GM12865 (cell line): Measurements from ENCODE around the gene TCF7L2.

Experiments
- DNase-seq: peaks from one replicate; pipeline ENCODE4 v3.0.0; 2010; ENCODE audit warnings: low read depth
- H3K4me3 ChIP-seq: 2 replicates; pipeline ENCODE4 v1.5.1; 2011; ENCODE audit warnings: mild to moderate bottlenecking, low read depth, low read length, control low read depth
- TF ChIP-seq, protein P1 (sequence below): IDR thresholded peaks from 2 replicates; pipeline ENCODE4 v1.5.1; 2011; ENCODE audit warnings: low read length, control low read depth, low read depth, inconsistent platforms; ENCODE audit not compliant: insufficient read depth; ENCODE audit errors: missing control alignments

The TCF7L2 gene

DNA sequence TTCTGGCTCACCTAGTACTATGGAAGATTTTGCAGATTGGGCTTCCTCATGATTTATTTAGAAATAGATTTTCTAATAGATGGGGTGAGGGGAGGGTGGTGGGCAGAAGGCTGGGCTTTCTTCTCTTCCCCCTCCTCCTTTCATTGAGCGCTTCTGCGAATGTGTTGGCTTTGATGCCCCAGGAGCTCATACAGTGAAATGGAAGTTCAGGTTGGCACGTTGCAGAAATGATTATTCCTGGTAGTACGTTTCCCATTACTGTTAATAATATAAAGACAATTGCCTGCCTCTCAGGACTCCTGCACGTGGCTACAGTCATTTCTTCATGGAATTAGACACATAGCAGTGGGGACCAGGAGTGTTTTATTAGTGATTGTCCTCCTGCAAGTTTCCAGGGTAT, 39.8 kb downstream of the TCF7L2 start:
- H3K4me3 ChIP-seq: no peak overlapping the region
- TF ChIP-seq, protein P1, sequence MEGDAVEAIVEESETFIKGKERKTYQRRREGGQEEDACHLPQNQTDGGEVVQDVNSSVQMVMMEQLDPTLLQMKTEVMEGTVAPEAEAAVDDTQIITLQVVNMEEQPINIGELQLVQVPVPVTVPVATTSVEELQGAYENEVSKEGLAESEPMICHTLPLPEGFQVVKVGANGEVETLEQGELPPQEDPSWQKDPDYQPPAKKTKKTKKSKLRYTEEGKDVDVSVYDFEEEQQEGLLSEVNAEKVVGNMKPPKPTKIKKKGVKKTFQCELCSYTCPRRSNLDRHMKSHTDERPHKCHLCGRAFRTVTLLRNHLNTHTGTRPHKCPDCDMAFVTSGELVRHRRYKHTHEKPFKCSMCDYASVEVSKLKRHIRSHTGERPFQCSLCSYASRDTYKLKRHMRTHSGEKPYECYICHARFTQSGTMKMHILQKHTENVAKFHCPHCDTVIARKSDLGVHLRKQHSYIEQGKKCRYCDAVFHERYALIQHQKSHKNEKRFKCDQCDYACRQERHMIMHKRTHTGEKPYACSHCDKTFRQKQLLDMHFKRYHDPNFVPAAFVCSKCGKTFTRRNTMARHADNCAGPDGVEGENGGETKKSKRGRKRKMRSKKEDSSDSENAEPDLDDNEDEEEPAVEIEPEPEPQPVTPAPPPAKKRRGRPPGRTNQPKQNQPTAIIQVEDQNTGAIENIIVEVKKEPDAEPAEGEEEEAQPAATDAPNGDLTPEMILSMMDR: no peak
- DNase-seq: no peak

DNA sequence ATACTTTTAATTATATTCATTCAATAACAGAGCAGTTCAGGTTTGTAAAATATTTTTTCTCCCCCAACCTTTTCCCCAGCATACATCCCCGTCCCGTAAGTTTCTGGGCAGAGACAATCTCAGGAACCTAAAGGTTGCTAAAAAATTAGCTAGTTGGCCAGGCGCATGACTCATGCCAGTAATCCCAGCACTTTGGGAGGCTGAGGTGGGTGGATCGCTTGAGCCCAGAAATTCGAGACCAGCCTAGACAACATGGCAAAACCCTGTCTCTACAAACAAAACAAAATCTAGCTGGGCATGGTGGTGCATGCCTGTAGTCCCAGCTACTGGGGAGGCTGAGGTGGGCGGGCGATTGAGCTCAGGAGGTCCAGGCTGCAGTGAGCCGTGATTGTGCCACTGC, 40.2 kb downstream of the TCF7L2 start:
- no peak for DNase-seq
- no peak overlapping the region for H3K4me3 ChIP-seq
- TF ChIP-seq, protein P1: no peak

DNA sequence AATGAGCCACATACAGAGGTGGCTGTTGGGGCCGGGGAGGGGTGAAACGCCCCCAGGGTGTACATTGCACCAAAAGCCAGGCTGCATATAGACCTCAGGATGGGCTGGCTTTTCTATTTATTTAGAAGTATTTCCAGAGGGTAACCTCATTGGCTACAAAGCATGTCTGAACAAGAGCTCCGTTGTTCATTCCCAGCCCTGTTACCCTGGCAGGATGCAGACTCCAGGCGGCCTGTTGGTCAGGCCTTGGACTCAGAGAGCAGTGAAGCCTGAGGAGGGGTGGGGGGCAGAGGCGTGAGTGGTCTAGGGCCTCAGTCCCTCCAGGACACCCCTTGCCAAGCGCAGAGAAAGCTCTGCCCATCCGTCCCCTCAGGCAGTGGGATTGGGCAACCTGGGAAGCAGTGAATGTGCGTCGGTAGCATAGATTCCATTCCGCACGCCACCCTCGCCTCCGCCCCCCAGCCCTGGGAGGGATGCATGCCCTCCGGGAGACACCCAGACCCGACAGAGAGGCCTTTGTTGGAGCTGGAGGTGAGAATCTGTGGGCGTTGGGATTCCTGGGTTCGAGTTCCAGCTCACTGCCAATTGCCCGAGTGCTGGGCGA, 41.9 kb downstream of the TCF7L2 start:
- TF ChIP-seq, protein P1: no peak
- H3K4me3 ChIP-seq: no peak overlapping the region
- DNase-seq: no peak

DNA sequence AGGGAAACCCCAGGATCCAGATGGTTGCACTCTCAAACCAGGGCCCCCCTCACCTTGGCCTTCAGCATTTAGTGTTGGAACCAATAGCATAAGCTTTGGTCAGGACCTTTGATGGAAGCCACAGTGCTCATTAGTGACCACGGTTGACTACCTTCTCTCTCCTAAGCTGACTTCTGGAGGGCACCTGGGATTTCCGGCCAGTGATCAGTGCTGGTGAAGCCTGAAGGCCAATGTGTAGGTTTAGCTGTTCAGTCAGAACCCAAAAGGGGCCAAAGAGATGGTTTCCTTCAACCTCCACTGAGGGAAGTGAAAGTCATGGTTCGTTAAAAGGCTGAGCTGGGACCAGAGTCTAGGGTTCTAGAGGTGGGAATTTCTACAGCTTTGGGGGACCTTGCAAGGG, 46.4 kb downstream of the TCF7L2 start:
- H3K4me3 ChIP-seq: no peak overlapping the region
- TF ChIP-seq, protein P1: no peak
- peak; percentile 28 for DNase-seq

DNA sequence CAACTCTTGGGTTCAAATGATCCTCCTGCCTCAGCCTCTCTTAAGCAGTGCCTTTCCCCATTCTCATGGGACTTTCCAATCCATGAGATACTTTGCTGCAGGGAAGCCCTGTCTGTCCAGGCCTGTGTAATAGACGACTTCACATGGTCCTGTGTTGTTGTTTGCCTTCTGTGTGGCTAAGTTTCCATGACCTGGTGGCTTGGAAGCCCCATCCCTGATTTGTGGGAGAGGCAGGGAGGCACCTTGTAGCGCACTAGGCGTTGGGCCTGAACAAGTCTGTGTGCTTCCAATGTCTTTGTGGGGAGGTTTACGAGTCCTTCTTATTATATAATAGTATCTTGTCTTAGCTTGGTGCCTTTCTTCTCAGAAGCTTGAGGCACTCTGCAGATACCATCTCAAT, 49.1 kb downstream of the TCF7L2 start:
- DNase-seq: no peak
- TF ChIP-seq, protein P1: no peak
- H3K4me3 ChIP-seq: no peak overlapping the region

DNA sequence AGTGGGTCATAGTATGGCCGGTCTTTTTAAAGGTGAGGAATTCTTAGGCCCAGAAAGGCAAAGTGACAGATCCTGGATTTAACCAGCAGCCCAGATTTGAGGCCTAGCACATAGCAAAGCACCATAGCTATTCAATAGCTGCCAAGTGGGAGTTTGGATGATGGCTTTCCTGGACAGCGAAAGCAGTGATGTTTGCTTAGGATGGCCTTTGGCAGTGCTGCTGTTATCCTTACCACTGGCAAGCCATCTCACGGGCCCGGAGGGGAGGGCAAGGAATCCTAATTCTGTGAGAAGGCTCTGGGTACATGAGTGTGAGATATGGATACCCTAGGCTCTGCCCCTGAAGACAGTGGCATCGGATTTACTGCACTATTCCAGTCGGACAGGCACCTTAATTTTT, 50.4 kb downstream of the TCF7L2 start:
- no peak for DNase-seq
- H3K4me3 ChIP-seq: no peak overlapping the region
- TF ChIP-seq, protein P1: no peak
